OCI-LY1 (cell line): ENCODE results near the gene LINGO1.

Source experiments
- H2AFZ ChIP-seq: fragments of 200-600 bp; sonication (generic), shearing (Covaris generic); 2 replicates; pipeline ENCODE4 v1.6.0; 2014; ENCODE audit warnings: antibody characterized with exemption, mild to moderate bottlenecking, low read length
- H3F3A ChIP-seq: fragments of 200-600 bp; sonication (generic), shearing (Covaris generic); 2 replicates; pipeline ENCODE4 v1.6.0; 2014; ENCODE audit warnings: mild to moderate bottlenecking, antibody characterized with exemption, low read length, moderate library complexity; ENCODE audit not compliant: insufficient read depth
- H3K27ac ChIP-seq: fragments of 200-600 bp; sonication (generic); 2 replicates; pipeline ENCODE4 v1.5.1; 2014; ENCODE audit warnings: low read length, mixed run types, mild to moderate bottlenecking, low read depth; ENCODE audit not compliant: poor library complexity, severe bottlenecking
- H3K27me3 ChIP-seq: fragments of 200-600 bp; sonication (generic); 2 replicates; pipeline ENCODE4 v1.6.0; 2014; ENCODE audit warnings: antibody characterized with exemption, mild to moderate bottlenecking, low read length, moderate library complexity; ENCODE audit not compliant: insufficient read depth
- H3K36me3 ChIP-seq: fragments of 200-600 bp; sonication (generic); 2 replicates; pipeline ENCODE4 v1.6.1; 2014; ENCODE audit warnings: mild to moderate bottlenecking, antibody characterized with exemption, low read length, moderate library complexity, mixed read lengths; ENCODE audit not compliant: insufficient read depth
- H3K4me1 ChIP-seq: fragments of 200-600 bp; sonication (generic); 2 replicates; pipeline ENCODE4 v1.5.1; 2014; ENCODE audit warnings: mild to moderate bottlenecking, low read length, moderate library complexity; ENCODE audit not compliant: insufficient read depth, severe bottlenecking
- H3K4me2 ChIP-seq: fragments of 200-600 bp; sonication (generic), shearing (Covaris generic); 2 replicates; pipeline ENCODE4 v1.6.1; 2014; ENCODE audit warnings: low read length
- H3K4me3 ChIP-seq: fragments of 200-600 bp; sonication (generic); 2 replicates; pipeline ENCODE4 v1.5.1; 2014; ENCODE audit warnings: low read length, low read depth, mild to moderate bottlenecking, mixed read lengths; ENCODE audit not compliant: poor library complexity, severe bottlenecking
- H3K79me2 ChIP-seq: fragments of 200-600 bp; shearing (Covaris generic); 2 replicates; pipeline ENCODE4 v1.6.1; 2016; ENCODE audit warnings: mixed run types, low read length, mixed read lengths; ENCODE audit not compliant: insufficient read depth
- H3K9ac ChIP-seq: fragments of 200-600 bp; sonication (generic), shearing (Covaris generic); 2 replicates; pipeline ENCODE4 v1.6.1; 2014; ENCODE audit warnings: mild to moderate bottlenecking, low read length, mixed read lengths
- H3K9me2 ChIP-seq: fragments of 200-600 bp; sonication (generic), shearing (Covaris generic); 2 replicates; pipeline ENCODE4 v1.6.1; 2014; ENCODE audit warnings: low read depth, mild to moderate bottlenecking, low read length, mixed read lengths
- H3K9me3 ChIP-seq: fragments of 200-600 bp; shearing (Covaris generic); 2 replicates; pipeline ENCODE4 v1.6.1; 2014; ENCODE audit warnings: low read length, mixed read lengths
- H4K20me1 ChIP-seq: fragments of 200-600 bp; sonication (generic), shearing (Covaris generic); 2 replicates; pipeline ENCODE4 v1.6.0; 2016; ENCODE audit warnings: mild to moderate bottlenecking, low read length; ENCODE audit not compliant: insufficient read depth
- EZH2 ChIP-seq: fragments of 200-600 bp; sonication (generic), shearing (Covaris generic); IDR thresholded peaks from 2 replicates; pipeline ENCODE4 v1.8.0; 2017; ENCODE audit warnings: borderline replicate concordance, mixed run types, mild to moderate bottlenecking, antibody characterized with exemption, low read length, moderate library complexity, mixed read lengths
- TF ChIP-seq, protein P1 (sequence below): fragments of 200-600 bp; sonication (generic), shearing (Covaris generic); IDR thresholded peaks from 2 replicates; pipeline ENCODE4 v1.5.1; 2017; ENCODE audit warnings: mild to moderate bottlenecking, antibody characterized with exemption, low read length, moderate library complexity, mixed read lengths

LINGO1 gene

DNA sequence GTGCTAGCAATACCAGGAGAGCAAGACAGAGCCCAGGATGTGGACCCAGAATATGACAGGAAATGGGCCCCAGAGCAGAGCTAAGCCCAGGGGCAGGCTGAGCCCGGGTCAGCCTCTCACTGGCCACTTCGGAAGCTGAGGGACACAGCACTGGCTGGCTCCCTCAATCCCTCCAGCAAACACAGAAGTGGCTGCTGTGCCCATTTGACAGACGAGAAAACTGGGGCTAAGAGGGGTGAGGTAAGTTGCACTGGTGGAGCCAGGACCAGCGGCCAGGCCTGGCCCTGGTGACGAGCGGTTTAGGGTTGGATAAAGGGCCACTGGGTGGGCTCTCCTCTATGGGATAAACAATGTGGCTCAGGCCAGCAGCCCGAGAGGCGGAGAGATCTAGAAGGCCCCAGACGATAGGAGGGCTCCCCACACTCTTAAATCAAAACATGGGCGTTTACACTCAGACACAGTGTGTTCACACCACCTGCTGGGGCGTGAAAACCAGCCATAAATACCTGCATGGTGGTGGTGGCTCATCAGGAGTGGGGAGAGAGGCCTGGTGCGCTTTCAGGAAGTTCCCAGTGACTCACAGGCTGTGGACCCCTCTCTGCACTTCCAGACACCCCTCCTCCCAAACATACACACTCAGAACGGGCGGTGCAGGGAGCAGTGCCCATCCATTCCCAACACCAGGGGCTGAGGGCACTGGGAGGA, 12.0 kb upstream of the LINGO1 start:
- Histone ChIP-seq H2AFZ (no peak overlapping the region), H3K9me2 (no peaks in the 10 kb centered on the region), H3K27ac (no peak overlapping the region), H3K79me2 (no peaks in the 10 kb centered on the region), H4K20me1 (no peaks in the 10 kb centered on the region), H3K4me1 (no peaks in the 10 kb centered on the region), H3K9me3 (no peaks in the 10 kb centered on the region), H3K27me3 (no peaks in the 10 kb centered on the region), H3K4me2 (no peak overlapping the region), H3K4me3 (no peak overlapping the region), H3K9ac (no peak overlapping the region), H3K36me3 (no peaks in the 10 kb centered on the region), H3F3A (no peaks in the 10 kb centered on the region)
- no peak for TF ChIP-seq EZH2
- TF ChIP-seq, protein P1, sequence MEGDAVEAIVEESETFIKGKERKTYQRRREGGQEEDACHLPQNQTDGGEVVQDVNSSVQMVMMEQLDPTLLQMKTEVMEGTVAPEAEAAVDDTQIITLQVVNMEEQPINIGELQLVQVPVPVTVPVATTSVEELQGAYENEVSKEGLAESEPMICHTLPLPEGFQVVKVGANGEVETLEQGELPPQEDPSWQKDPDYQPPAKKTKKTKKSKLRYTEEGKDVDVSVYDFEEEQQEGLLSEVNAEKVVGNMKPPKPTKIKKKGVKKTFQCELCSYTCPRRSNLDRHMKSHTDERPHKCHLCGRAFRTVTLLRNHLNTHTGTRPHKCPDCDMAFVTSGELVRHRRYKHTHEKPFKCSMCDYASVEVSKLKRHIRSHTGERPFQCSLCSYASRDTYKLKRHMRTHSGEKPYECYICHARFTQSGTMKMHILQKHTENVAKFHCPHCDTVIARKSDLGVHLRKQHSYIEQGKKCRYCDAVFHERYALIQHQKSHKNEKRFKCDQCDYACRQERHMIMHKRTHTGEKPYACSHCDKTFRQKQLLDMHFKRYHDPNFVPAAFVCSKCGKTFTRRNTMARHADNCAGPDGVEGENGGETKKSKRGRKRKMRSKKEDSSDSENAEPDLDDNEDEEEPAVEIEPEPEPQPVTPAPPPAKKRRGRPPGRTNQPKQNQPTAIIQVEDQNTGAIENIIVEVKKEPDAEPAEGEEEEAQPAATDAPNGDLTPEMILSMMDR: no peak

DNA sequence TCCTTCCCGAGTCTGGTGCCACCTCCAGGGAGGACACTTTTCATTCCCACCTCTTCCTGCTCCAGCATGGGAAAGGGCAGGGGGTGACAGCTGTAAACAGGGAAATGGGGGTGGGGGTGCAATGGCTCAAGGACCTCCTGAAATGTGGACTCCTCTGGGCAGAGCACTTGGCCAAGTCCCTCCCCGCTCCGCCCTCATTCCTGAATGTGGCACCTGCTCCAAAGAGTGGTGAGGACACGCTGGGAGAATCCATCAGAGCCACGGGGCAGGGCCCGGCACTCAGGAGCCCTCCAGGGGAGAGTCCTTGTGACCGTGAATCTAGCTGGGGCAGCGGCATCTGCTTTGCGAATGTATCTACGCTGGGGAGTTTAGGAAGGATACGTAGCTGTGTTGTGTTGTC, 11.1 kb upstream of the LINGO1 start:
- H3K9me3 ChIP-seq: no peaks in the 10 kb centered on the region
- H3K27me3 ChIP-seq: peaks cover 5% of the 10 kb centered on the region; the same call in 1 of the 2 replicates
- TF ChIP-seq EZH2: no peak
- TF ChIP-seq, protein P1: no peak
- H3K27ac ChIP-seq: no peak overlapping the region
- H3K4me3 ChIP-seq: no peak overlapping the region
- H2AFZ ChIP-seq: no peak overlapping the region
- no peaks in the 10 kb centered on the region for H3F3A ChIP-seq
- H3K4me2 ChIP-seq: no peak overlapping the region
- H3K36me3 ChIP-seq: no peaks in the 10 kb centered on the region
- H3K79me2 ChIP-seq: no peaks in the 10 kb centered on the region
- no peaks in the 10 kb centered on the region for H3K9me2 ChIP-seq
- H3K4me1 ChIP-seq: no peaks in the 10 kb centered on the region
- H4K20me1 ChIP-seq: no peaks in the 10 kb centered on the region
- H3K9ac ChIP-seq: no peak overlapping the region

DNA sequence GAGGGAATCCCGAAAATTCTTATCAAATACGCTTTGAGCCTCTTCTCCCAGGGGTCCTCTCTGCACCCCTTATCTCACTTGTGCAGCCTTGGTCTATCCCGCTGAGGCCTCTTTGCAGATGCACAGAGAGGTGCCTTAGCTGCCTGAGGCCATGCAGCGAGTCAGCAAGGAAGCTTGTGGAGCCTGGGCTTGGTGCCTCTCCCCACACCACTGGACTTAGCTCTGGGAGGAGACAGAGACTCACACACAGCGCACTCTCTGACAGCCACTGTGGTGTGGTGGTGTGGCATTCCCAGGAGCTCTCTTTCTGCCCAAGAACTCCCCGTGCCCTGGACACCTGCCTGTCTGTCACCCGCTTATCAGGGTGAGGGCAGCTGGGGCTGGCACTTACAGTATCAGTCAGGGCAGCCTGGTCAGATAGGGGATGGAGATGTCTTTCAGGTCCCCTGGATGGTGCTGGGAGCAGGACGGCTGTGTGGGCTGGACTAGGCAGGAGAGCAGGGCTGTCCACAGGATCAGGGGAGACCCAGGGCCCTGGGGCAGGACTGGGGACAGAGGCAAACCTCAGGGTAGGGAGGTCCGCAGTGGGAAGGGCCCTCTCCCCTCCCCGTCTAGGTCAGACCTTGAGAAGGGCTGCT, 10.2 kb upstream of the LINGO1 start:
- H3K9ac ChIP-seq: no peak overlapping the region
- H3K4me1 ChIP-seq: no peaks in the 10 kb centered on the region
- H3K9me3 ChIP-seq: no peaks in the 10 kb centered on the region
- H2AFZ ChIP-seq: no peak overlapping the region
- H3K79me2 ChIP-seq: no peaks in the 10 kb centered on the region
- no peak overlapping the region for H3K4me3 ChIP-seq
- no peak overlapping the region for H3K27ac ChIP-seq
- no peaks in the 10 kb centered on the region for H4K20me1 ChIP-seq
- H3K36me3 ChIP-seq: no peaks in the 10 kb centered on the region
- H3K9me2 ChIP-seq: no peaks in the 10 kb centered on the region
- H3K27me3 ChIP-seq: peaks cover 5% of the 10 kb centered on the region; the same call in 1 of the 2 replicates
- no peaks in the 10 kb centered on the region for H3F3A ChIP-seq
- no peak overlapping the region for H3K4me2 ChIP-seq
- TF ChIP-seq EZH2: no peak
- TF ChIP-seq, protein P1: no peak
